SK-N-MC (cell line): ENCODE measurements around the gene UGGT1.

Experiments
- EZH2 ChIP-seq: fragments of 200-600 bp; sonication (generic); IDR thresholded peaks from one replicate; pipeline ENCODE4 v1.6.1; 2017; ENCODE audit warnings: antibody characterized with exemption
- FOXP2 ChIP-seq: optimal IDR thresholded peaks from 2 replicates; pipeline ENCODE3; 2011; ENCODE audit warnings: mild to moderate bottlenecking, moderate library complexity; ENCODE audit not compliant: insufficient read depth; ENCODE audit errors: extremely low read length, control extremely low read depth
- POLR2AphosphoS5 ChIP-seq: IDR thresholded peaks from 2 replicates; pipeline ENCODE4 v1.6.1; 2012; ENCODE audit warnings: mild to moderate bottlenecking, low read depth, low read length, borderline replicate concordance

DNA sequence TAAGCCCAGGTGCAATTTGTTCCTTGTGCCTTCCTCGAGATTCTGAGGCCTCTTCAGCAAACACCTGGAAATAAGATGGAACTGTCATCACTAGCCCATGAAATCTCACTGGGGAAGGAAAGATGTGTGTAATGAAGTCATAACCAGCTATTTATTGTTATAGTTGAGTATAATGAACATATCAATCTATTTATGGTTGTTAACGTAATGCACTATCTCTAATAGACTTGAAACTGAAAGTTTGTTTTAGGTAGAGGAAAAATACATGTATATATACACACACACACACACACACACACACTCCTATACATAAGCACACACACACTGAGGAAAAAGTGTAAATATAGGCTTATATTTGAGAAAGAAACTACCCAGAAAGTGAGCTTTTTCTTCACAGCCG lies 62.8 kb downstream of the UGGT1 start:
- no peak for TF ChIP-seq EZH2
- TF ChIP-seq POLR2AphosphoS5, result no peak
- no peak for TF ChIP-seq FOXP2
